HepG2 (cell line): ENCODE measurements around the gene DSN1.

ENCODE experiments used
- CTCF ChIP-seq: sonication (generic); formaldehyde crosslinking; IDR thresholded peaks from 2 replicates; pipeline ENCODE4 v1.5.0; 2020; ENCODE audit warnings: mild to moderate bottlenecking, missing genetic modification reagents, moderate library complexity
- EP300 ChIP-seq, 3 experiments: sonication (generic) in 1 of 3; formaldehyde crosslinking in 1 of 3; IDR thresholded peaks; 2 replicates each; pipeline versions ENCODE4 v1.5.1 to v1.6.1; 2011 to 2020; ENCODE audit warnings: low read depth in 2 of 3, low read length in 2 of 3, borderline replicate concordance in 1 of 3, improper control_type of control experiment in 1 of 3, mild to moderate bottlenecking in 1 of 3, missing genetic modification reagents in 1 of 3, moderate library complexity in 1 of 3
- NFYB ChIP-seq: sonication (generic); formaldehyde crosslinking; IDR thresholded peaks from 2 replicates; pipeline ENCODE4 v1.4.0; 2020; ENCODE audit warnings: missing genetic modification reagents
- ZNF639 ChIP-seq: conservative IDR thresholded peaks from 2 replicates; pipeline ENCODE4 v1.6.1; 2018; ENCODE audit warnings: missing genetic modification reagents

- no peak for TF ChIP-seq ZNF639 (CRISPR knock-in tag)
- no peak for TF ChIP-seq EP300 (IDR thresholded peaks at IDR 0.05; ENCODE audit: low read depth in 2 of 2, low read length in 2 of 2)
- TF ChIP-seq EP300 (CRISPR knock-in tag; IDR thresholded peaks at IDR 0.05; ENCODE audit: borderline replicate concordance), result no peak
- TF ChIP-seq CTCF, result no peak
- TF ChIP-seq NFYB (CRISPR knock-in tag), result no peak
Measured at GRCh38 chr20:36786663-36787062, 13.1 kb upstream of the DSN1 start.
